Neural crest cell (in vitro differentiated cells): Measurements from ENCODE around the gene CREB3L1. TPM values are rescaled to one million over a fixed set of nuclear protein-coding genes. Genes with fewer than 3 reads are reported as not detected.

ENCODE experiments used
- DNase-seq: peaks from one replicate; pipeline ENCODE4 v3.0.0; 2021; ENCODE audit warnings: low read depth, mixed read lengths, low spot score
- H3K27ac Mint-ChIP-seq: one replicate; pipeline ENCODE4 v1.8.0; 2021; ENCODE audit warnings: mild to moderate bottlenecking, mixed read lengths; ENCODE audit not compliant: unreplicated experiment
- H3K27me3 Mint-ChIP-seq: 2 replicates; pipeline ENCODE4 v1.8.0; 2021; ENCODE audit warnings: low read depth, mild to moderate bottlenecking, mixed read lengths
- H3K36me3 Mint-ChIP-seq: 2 replicates; pipeline ENCODE4 v1.8.0; 2021; ENCODE audit warnings: low read depth, mild to moderate bottlenecking, mixed read lengths
- H3K4me1 Mint-ChIP-seq: 2 replicates; pipeline ENCODE4 v1.8.0; 2021; ENCODE audit warnings: mixed read lengths
- H3K4me3 Mint-ChIP-seq: one replicate; pipeline ENCODE4 v1.8.0; 2021; ENCODE audit warnings: mild to moderate bottlenecking, mixed read lengths
- H3K9me3 Mint-ChIP-seq: 2 replicates; pipeline ENCODE4 v1.8.0; 2021; ENCODE audit warnings: mixed read lengths
- CTCF ChIP-seq: fragments of 200-600 bp; sonication (generic); conservative IDR thresholded peaks from 2 replicates; pipeline ENCODE4 v1.5.0; 2021; ENCODE audit warnings: antibody characterized with exemption, mild to moderate bottlenecking
- total RNA-seq: library from RNA; stranded (reverse); gene quantifications from 2 replicates; pipeline ENCODE4 v1.2.1, GENCODE V29; 2021

Gene CREB3L1
- total RNA-seq, 1 donor from 2014 or later: 0.75 TPM

- TF ChIP-seq CTCF: no peak
- Mint-ChIP-seq H3K9me3 (no peaks in the 10 kb centered on the region), H3K27me3 (peaks cover 58% of the 10 kb centered on the region), H3K27ac (no peak overlapping the region), H3K36me3 (no peaks in the 10 kb centered on the region), H3K4me3 (peak overlapping the region; percentile 41), H3K4me1 (peaks cover 43% of the 10 kb centered on the region)
- no peak for DNase-seq
Measured at GRCh38 chr11:46334211-46334610, 56.7 kb downstream of the CREB3L1 start.

- no peaks in the 10 kb centered on the region for H3K9me3 Mint-ChIP-seq
- H3K4me3 Mint-ChIP-seq: no peak overlapping the region
- peaks cover 47% of the 10 kb centered on the region for H3K27me3 Mint-ChIP-seq
- no peaks in the 10 kb centered on the region for H3K36me3 Mint-ChIP-seq
- no peak for TF ChIP-seq CTCF
- no peak overlapping the region for H3K27ac Mint-ChIP-seq
- peaks cover 51% of the 10 kb centered on the region for H3K4me1 Mint-ChIP-seq
- no peak for DNase-seq
Measured at GRCh38 chr11:46335271-46335670, 57.8 kb downstream of the CREB3L1 start.

DNA sequence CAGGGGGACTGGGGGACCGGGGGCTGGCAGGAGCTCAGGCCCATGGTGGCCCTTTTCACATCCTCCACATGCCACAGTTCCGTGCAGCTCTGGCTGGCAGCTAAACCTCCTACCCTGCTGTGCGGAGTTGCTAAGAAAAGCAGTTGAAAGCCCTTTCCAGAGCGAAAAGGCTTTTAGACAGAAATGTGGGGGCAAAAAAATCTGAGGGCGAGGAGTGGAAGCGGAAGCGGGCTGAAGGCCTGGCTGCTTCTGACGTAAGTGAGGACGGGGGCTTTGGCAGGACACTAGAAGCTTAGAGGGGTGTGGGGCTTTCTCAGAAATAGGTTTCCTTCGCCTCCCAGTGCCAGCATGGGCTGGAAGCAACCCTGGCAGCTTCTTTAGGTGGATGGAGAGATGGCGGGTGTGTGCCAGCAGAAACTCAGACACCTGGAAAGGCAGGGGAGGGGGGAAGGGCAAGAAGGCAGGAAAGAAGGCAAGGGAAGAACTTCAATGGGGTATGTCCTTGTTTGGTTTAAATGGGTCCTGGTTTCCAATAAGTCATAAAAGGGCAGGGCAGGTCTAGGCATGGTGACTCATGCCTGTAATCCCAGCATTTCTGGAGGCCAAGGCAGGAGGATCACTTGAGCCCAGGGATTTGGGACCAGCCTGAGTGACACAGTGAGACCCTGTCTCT, 58.6 kb downstream of the CREB3L1 start:
- Mint-ChIP-seq H3K4me1 (peaks cover 44% of the 10 kb centered on the region), H3K4me3 (peak overlapping the region; percentile 4), H3K36me3 (no peaks in the 10 kb centered on the region), H3K9me3 (no peaks in the 10 kb centered on the region), H3K27ac (no peak overlapping the region), H3K27me3 (peaks cover 40% of the 10 kb centered on the region)
- DNase-seq: no peak
- TF ChIP-seq CTCF: no peak

DNA sequence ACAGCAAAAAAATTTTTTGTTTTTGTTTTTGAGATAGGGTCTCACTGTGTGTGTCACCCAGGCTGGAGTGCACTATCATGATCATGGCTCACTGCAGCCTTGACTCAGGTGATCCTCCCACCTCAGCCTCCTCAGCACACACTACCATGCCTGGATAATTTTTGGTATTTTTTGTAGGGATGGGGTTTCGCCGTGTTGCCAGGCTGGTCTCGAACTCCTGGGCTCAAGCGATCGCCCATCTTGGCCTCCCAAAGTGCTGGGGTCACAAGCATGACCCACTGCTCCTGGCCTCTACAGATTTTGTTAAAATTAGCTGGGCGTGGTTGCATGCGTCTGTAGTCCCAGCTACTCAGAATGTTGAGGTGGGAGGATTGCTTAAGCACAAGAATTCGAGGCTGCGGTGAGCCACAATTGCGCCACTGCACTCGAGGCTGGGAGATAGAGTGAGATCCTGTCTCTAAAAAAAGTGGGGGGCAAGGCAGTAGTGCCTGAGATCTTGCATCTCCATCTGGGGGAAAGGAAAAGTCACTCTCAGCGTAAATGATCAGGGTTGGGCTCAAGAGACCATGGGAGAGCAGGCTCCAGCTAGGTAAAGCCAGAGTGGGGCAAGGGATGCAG, 59.2 kb downstream of the CREB3L1 start:
- peaks cover 43% of the 10 kb centered on the region for H3K4me1 Mint-ChIP-seq
- H3K36me3 Mint-ChIP-seq: no peaks in the 10 kb centered on the region
- H3K4me3 Mint-ChIP-seq: no peak overlapping the region
- no peaks in the 10 kb centered on the region for H3K9me3 Mint-ChIP-seq
- H3K27ac Mint-ChIP-seq: no peak overlapping the region
- no peak for TF ChIP-seq CTCF
- DNase-seq: no peak
- H3K27me3 Mint-ChIP-seq: peaks cover 33% of the 10 kb centered on the region

DNA sequence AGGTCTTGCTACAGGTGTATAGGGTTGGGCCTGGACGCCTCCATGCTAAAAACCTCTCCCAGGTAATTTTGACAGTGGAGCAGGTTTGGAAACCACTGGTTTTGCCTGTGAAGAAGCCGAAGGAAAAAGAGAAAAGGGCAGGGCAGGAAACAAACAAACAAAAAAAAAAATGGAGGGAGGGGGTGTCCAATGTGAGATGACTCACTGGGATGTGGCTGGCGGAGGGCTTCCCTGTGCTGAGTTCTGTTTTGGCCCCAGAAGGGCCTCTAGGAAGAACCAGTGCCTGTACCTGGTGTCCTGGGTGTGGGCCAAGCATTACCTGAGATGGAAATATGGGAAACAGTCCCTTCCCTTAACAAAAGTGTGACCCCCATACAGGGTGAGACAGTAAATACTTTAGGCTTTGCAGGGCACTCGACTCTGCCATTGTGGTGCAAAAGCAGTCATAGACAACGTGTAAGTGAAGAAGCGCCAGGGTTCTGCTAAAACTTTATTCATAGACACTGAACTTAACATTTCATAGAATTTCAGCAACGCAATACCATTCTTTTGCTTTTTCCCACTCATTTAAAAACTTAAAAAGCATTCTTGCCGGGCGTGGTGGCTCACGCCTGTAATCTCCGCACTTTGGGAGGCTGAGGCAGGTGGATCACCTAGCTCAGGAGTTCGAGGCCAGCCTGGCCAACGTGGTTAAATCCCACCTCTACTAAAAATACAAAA, 60.3 kb downstream of the CREB3L1 start:
- H3K4me3 Mint-ChIP-seq: peak overlapping the region; percentile 29
- DNase-seq: no peak
- no peaks in the 10 kb centered on the region for H3K36me3 Mint-ChIP-seq
- peaks cover 46% of the 10 kb centered on the region for H3K4me1 Mint-ChIP-seq
- H3K9me3 Mint-ChIP-seq: no peaks in the 10 kb centered on the region
- peak overlapping the region; percentile 50 for H3K27ac Mint-ChIP-seq
- no peak for TF ChIP-seq CTCF
- H3K27me3 Mint-ChIP-seq: peaks cover 25% of the 10 kb centered on the region
